Islet precursor cell (in vitro differentiated cells): Measurements from ENCODE around the gene FUT8.
A peak's percentile ranks its signal among the peaks of the same experiment; 100 is the strongest.
"Not testable (repeated sequence)": the region's sequence is repeated elsewhere in the genome, so short reads cannot be mapped to it uniquely, and the experiment has no call there.

ENCODE experiments used
- DNase-seq: peaks from one replicate; pipeline ENCODE4 v3.0.0-alpha.2; 2018

FUT8 gene

GRCh38 chr14:65627315-65627714, 214.8 kb downstream of the FUT8 start:
- DNase-seq: no peak

- no peak for DNase-seq
These were observed 216.1 kb downstream of the FUT8 start for GRCh38 chr14:65628664-65629063.

- DNase-seq: no peak
These were observed 218.5 kb downstream of the FUT8 start for GRCh38 chr14:65631040-65631439.

- no peak for DNase-seq
These were observed 220.0 kb downstream of the FUT8 start for GRCh38 chr14:65632487-65632886.

GRCh38 chr14:65633666-65634065, 221.1 kb downstream of the FUT8 start:
- not testable (repeated sequence) for DNase-seq

DNA sequence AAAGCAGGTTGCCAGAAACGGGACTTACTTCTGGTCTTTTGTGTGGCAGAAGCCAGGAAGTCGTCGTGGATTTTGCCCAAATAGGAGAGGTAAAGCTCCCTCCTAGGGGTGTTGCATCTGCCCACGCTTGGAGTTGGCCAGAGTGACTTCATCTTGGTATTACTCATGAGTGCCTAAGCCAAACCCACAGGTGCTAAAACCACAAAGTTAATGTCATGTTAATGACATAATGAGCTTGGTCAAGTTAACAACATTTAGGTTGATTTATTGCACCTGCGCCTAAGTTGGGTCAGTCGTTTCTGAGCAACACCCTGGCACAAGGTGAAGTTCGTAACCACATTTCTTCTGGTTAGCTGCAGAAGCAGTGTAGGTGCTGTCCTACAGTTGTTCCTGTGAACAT, 225.2 kb downstream of the FUT8 start:
- peak; percentile 54 for DNase-seq

- DNase-seq: no peak
These were observed 226.7 kb downstream of the FUT8 start for GRCh38 chr14:65639216-65639615.

DNA sequence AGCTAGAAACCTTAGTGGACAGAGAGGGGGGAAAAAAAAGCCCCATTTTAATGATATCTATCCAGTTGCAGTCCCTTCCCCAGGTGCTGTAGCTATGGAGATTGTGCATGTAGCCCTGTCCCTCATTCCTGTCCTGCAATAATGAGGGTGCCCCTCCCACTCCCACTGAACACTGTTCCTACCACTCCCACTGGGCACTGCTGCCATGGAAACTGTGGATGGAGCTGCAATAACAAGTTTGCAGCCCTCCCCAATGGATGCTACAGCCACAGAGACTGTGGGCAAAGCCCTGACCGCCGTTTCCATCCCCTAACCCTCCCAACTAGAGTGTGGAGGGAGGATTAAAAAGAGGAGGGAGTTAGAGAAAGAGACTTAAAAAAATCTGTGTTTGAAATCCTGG, 238.3 kb downstream of the FUT8 start:
- DNase-seq: no peak

- no peak for DNase-seq
These were observed 244.0 kb downstream of the FUT8 start for GRCh38 chr14:65656554-65656953.

- no peak for DNase-seq
These were observed 245.7 kb downstream of the FUT8 start for GRCh38 chr14:65658202-65658601.

- no peak for DNase-seq
These were observed 249.3 kb downstream of the FUT8 start for GRCh38 chr14:65661865-65662264.

DNA sequence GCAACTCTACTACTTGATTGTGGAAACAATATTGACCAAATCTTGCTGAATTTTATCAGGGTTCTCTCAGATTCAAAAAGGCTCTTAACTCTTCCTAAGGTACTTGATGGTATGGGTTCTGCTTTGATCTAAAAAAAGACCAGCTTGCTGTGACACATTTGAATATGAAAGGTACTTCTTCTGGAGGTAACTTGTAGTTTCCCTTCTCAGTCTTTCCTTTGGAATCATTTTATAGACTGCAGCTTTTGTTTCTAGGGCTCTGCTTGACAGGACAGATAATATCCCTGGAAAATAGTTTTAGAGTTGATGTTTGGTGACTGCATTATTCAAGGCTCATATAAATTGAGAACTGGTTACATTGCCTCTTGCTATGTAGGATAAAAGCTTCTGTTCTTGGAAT, 251.9 kb downstream of the FUT8 start:
- no peak for DNase-seq

DNA sequence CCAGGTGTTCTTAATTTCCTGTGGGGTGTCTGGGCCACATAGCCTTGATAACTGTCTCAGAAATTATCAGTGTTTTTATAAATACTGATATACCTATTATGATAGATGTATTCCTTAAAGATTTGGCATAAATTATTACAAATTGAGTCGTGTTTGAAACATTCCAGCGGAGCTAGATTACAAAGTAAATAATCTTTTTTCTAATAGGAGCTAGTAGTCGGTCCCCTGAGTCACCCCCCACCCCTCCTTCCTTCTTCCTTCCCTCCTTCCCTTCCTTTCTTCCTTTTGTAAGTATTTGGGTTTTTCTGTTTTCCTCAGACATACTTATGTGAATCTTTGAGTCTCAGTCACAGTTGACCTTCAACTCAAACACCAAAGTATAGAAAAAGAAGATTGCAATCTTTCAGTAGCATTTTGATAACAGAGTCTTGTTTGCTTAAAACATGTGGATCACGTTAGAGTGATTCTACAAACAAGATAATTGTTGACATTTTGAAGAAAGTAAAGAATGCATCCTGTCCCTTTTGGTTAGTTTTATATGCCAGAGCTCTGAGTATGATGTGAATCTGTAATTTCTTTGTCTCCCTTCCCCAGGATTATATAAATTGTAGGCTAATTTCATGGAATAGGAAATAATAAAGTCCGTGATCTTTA, 264.0 kb downstream of the FUT8 start:
- no peak for DNase-seq

DNA sequence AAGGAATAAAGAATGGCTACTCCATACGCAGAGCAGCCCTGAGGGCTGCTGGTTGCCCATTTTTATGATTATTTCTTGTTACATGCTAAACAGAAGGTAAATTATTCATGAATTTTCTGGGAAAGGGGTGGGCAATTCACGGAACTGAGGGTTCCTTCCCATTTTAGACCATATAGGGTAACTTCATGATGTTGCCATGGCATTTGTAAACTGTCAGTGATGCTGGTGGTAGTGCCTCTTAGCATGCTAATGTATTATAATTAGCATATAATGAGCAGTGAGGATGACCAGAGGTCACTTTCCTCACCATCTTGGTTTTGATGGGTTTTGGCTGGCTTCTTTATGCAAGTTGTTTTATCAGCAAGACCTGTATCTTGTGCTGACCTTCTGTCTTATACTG, 273.0 kb downstream of the FUT8 start:
- no peak for DNase-seq

DNA sequence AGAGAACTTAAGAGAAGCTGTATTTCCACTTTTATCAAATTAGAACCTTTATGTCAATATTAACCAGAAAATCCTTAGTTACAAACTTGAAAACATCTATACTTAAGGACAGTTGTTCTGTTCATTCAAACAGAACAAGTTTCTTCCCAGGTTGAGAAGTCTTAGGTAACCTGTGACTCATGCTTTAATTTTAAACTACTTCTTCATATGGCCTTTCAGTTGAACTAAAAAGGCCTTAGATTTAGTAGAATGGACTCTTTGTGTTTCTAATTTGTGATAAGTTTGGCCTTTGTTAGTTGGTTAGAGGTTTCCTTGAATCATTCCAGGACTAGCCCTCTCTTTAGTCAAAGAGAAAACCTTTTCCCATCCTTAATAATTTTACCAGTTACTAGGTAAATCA, 274.2 kb downstream of the FUT8 start:
- no peak for DNase-seq

- no peak for DNase-seq
These were observed 276.5 kb downstream of the FUT8 start for GRCh38 chr14:65689070-65689469.

- not testable (repeated sequence) for DNase-seq
These were observed 280.0 kb downstream of the FUT8 start for GRCh38 chr14:65692566-65692965.

DNA sequence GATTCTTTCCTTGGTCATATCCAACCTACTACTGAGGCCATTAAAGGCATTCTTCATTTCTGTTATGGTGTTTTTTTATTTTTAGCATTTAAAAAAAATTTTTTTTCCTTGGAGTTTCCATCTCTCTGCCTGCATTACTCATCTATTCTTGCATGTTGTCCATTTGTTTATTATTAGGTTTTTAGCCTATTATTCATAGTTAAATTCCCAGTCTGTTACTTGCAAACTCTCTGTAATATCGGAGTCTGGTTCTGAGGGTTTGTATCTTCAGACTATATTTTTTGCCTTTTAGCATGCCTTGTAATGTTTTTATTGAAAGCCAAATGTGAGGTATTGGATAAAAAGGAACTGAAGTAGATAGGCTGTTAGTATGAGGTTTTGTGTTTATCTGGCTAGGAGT, 284.3 kb downstream of the FUT8 start:
- no peak for DNase-seq

DNA sequence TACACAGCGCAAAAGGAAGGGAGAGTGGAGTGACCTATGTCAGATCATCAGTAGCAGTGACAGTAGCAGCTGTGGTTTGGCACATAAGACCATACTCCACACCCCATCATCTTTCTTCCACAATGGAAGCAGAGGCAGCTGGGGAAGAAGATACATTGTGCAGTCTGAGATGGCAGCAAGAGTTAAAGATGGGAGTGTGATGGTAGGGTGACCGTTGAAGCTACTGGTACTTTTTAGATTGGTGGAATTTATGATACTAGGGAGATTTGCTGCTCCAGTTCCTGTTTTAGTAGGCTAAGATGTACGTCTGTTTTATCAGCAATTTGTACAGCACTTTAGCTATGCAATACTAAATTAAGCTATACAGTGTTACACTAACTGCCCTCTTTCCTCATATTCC, 291.0 kb downstream of the FUT8 start:
- DNase-seq: no peak

GRCh38 chr14:65703996-65704395, 291.5 kb downstream of the FUT8 start:
- DNase-seq: peak; percentile 79

- no peak for DNase-seq
These were observed 291.9 kb downstream of the FUT8 start for GRCh38 chr14:65704437-65704836.

GRCh38 chr14:65704850-65705249, 292.3 kb downstream of the FUT8 start:
- DNase-seq: no peak

GRCh38 chr14:65709576-65709975, 297.0 kb downstream of the FUT8 start:
- no peak for DNase-seq

DNA sequence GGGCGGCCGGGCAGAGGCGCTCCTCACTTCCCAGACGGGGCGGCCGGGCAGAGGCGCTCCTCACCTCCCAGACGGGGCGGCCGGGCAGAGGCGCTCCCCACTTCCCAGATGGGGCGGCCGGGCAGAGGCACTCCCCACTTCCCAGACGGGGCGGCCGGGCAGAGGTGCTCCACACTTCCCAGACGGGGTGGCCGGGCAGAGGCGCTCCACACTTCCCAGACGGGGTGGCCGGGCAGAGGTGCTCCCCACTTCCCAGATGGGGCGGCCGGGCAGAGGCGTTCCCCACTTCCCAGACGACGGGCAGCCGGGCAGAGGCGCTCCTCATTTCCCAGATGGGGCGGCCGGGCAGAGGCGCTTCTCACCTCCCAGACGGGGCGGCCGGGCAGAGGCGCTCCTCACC, 304.3 kb downstream of the FUT8 start:
- DNase-seq: not testable (repeated sequence)

- DNase-seq: not testable (repeated sequence)
These were observed 304.9 kb downstream of the FUT8 start for GRCh38 chr14:65717384-65717915.
